Fibroblast of lung (primary cell): ENCODE data around the gene ERMP1.

Experiments used
- CTCF ChIP-seq, 2 donors: IDR thresholded peaks in 1 of 2; conservative IDR thresholded peaks in 1 of 2; 1 replicate in 1 of 2; 2 replicates in 1 of 2; pipeline ENCODE4 v1.5.1; 2011 to 2012; ENCODE audit warnings: low read length in 2 of 2, control low read depth in 1 of 2, inconsistent platforms in 1 of 2, low read depth in 1 of 2, mild to moderate bottlenecking in 1 of 2
- EZH2 ChIP-seq: IDR thresholded peaks from 2 replicates; pipeline ENCODE4 v1.5.1; 2012; ENCODE audit warnings: low read length, control low read depth, mild to moderate bottlenecking; ENCODE audit errors: missing control alignments

- no peak for TF ChIP-seq CTCF (conservative IDR thresholded peaks at IDR 0.05 in 1 of 2, IDR thresholded peaks at IDR 0.05 in 1 of 2; ENCODE audit: low read depth in 1 of 2, low read length in 2 of 2)
- no peak for TF ChIP-seq EZH2
Observed at GRCh38 chr9:5852987-5853386, 20.1 kb upstream of the ERMP1 start.
